Bladder microvascular endothelial cell (primary cell): ENCODE measurements around the gene POLR1G. TPM values are rescaled to one million over a fixed set of nuclear protein-coding genes. Genes with fewer than 3 reads are reported as not detected.

Experiments
- total RNA-seq: library from RNA; depleted of rRNA; stranded (reverse); fragments of >200 nt; gene quantifications from 2 replicates; pipeline ENCODE4 v1.2.3, GENCODE V29; 2014

POLR1G gene
- 5.8 and 12.6 TPM in 2 replicates for total RNA-seq

GRCh38 chr19:45406226-45407090, at the start of gene POLR1G:
POLR1G (plus strand) TSS chr19:45406644; CDS start chr19:45406697, 53 bp downstream.

GRCh38 chr19:45370410-45371204, 35.8 kb upstream of the POLR1G start, which contains the start of gene ERCC2:
ERCC2 (minus strand) TSS chr19:45370573; CDS start chr19:45370540, 33 bp downstream.

GRCh38 chr19:45404557-45405434, 1.6 kb upstream of the POLR1G start, which contains the start of gene PPP1R13L:
PPP1R13L (minus strand) TSS chr19:45405069; CDS start chr19:45398318, 6,751 bp downstream.

GRCh38 chr19:45423589-45424190, 17.2 kb downstream of the POLR1G start, which contains the start of gene ERCC1:
ERCC1 (minus strand) TSS chr19:45423917; CDS start chr19:45423374, 543 bp downstream.

Other genes with a start within 250 kb of the POLR1G start
- gene NKPD1, start 245.7 kb upstream of the POLR1G start, total RNA-seq = under 0.01 and 0.13 TPM in 2 replicates
- gene TRAPPC6A, start 228.4 kb upstream of the POLR1G start, total RNA-seq = 14.4 and 16.2 TPM in 2 replicates
- gene BLOC1S3, start 227.9 kb upstream of the POLR1G start, total RNA-seq = 2.6 and 3.6 TPM in 2 replicates
- 0.69 and 3.4 TPM in 2 replicates for gene EXOC3L2, start 161.2 kb upstream of the POLR1G start, total RNA-seq
- gene MARK4, start 155.4 kb upstream of the POLR1G start, total RNA-seq = 8.1 and 43.0 TPM in 2 replicates
- 0.16 TPM in 1 of 2 replicates, not detected in the other for gene CKM, start 83.8 kb upstream of the POLR1G start, total RNA-seq
- 0.13 and 0.16 TPM in 2 replicates for gene KLC3, start 65.9 kb upstream of the POLR1G start, total RNA-seq
- 10.7 and 33.6 TPM in 2 replicates for gene ERCC2, start 36.1 kb upstream of the POLR1G start, total RNA-seq
- 7.1 and 32.3 TPM in 2 replicates for gene PPP1R13L, start 1.6 kb upstream of the POLR1G start, total RNA-seq
- gene ERCC1, start 17.3 kb downstream of the POLR1G start, total RNA-seq = 40.3 and 50.5 TPM in 2 replicates
- 0.49 and 18.5 TPM in 2 replicates for gene FOSB, start 61.4 kb downstream of the POLR1G start, total RNA-seq
- gene RTN2, start 90.4 kb downstream of the POLR1G start, total RNA-seq = 4.2 and 7.4 TPM in 2 replicates
- 0.32 and 0.63 TPM in 2 replicates for gene PPM1N, start 91.8 kb downstream of the POLR1G start, total RNA-seq
- 53.5 and 100 TPM in 2 replicates for gene VASP, start 100.8 kb downstream of the POLR1G start, total RNA-seq
- gene OPA3, start 178.2 kb downstream of the POLR1G start, total RNA-seq = 4.7 and 6.3 TPM in 2 replicates
- 2.3 and 4.1 TPM in 2 replicates for gene GPR4, start 195.6 kb downstream of the POLR1G start, total RNA-seq
- 16.2 and 23.0 TPM in 2 replicates for gene EML2, start 232.8 kb downstream of the POLR1G start, total RNA-seq